ENCODE data around the gene GP2.

GRCh38 chr16:20263138-20263855, 64.0 kb downstream of the GP2 start:
- no peak for TF ChIP-seq CTCF (conservative IDR thresholded peaks at IDR 0.05 in 1 of 2, IDR thresholded peaks at IDR 0.05 in 1 of 2; ENCODE audit: low read depth in 1 of 2, low read length in 2 of 2)
- no peak for TF ChIP-seq EZH2 (IDR thresholded peaks at IDR 0.05; ENCODE audit: low read length, missing control alignments)

Data from fibroblast of lung (primary cell).